A549 treated with AZD9567 at 1 μM for 4 hours (cell line): Measurements from ENCODE around the gene KIF16B. TPM values are rescaled to one million over a fixed set of nuclear protein-coding genes. Genes with fewer than 3 reads are reported as not detected.

ENCODE experiments used
- total RNA-seq: library from RNA; stranded (reverse); fragments of 200-300 nt; extraction: Qiagen RNA extraction; gene quantifications from 5 replicates; pipeline ENCODE4 v1.2.3, GENCODE V29; 2022; ENCODE audit not compliant: insufficient read depth

The KIF16B gene
- total RNA-seq = 10.9 to 17.3 TPM (median 13.5 TPM) in 5 replicates

GRCh38 chr20:16573001-16573965, at the start of gene KIF16B:
TSS of gene KIF16B (minus strand) at chr20:16573448. CDS start at chr20:16573275, 173 bp downstream.

Other genes starting within 250 kb of the KIF16B start
- gene SNRPB2, start 156.6 kb upstream of the KIF16B start, total RNA-seq = 118 to 164 TPM (median 124 TPM) in 5 replicates
- gene OTOR, start 174.9 kb upstream of the KIF16B start, total RNA-seq = not detected in 5 replicates